PFSK-1 (cell line): ENCODE measurements around the gene HERPUD2.

Experiments used
- POLR2AphosphoS5 ChIP-seq: IDR thresholded peaks from 2 replicates; pipeline ENCODE4 v1.6.1; 2012; ENCODE audit warnings: low read depth, mild to moderate bottlenecking, control low read depth, low read length, moderate library complexity
- SIN3A ChIP-seq: IDR thresholded peaks from 2 replicates; pipeline ENCODE4 v1.6.1; 2012; ENCODE audit warnings: mild to moderate bottlenecking, low read length, moderate library complexity, borderline replicate concordance; ENCODE audit not compliant: insufficient read depth
- TAF1 ChIP-seq: IDR thresholded peaks from 2 replicates; pipeline ENCODE4 v1.6.1; 2012; ENCODE audit warnings: low read length, control low read depth, borderline replicate concordance; ENCODE audit not compliant: insufficient read depth

DNA sequence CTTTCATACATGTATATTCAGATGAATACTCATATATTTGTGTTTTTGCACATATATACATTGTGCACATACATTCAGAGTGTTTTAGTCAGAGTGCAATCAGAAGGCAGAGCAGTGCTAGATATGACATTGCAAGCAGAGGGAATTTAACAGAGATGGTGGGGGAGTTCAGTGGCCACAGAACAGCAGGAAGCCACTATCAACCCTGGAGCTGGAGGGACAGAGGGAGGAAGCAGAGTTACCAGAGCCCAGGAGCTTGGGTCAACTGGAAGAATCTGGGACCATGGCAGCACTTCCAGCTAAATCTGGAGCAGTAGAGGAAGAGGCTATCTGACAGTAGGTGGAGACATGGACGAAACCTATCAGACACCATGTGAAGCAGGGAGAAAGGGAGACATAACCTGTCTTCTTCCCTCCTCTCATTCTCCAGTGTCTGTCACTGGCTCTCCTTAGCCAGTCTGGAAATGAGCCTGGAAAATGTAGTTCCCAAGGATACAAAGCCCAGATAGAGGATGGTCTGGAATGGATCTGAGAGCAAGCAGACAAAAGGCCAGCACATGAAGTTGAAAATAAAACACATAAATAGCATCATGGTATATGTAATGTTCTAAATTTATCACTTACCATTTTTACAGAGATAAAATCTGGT lies 33.6 kb upstream of the HERPUD2 start:
- no peak for TF ChIP-seq SIN3A
- TF ChIP-seq TAF1: no peak
- no peak for TF ChIP-seq POLR2AphosphoS5
